ENCODE results near the gene PALD1.

- TF ChIP-seq, protein P1, sequence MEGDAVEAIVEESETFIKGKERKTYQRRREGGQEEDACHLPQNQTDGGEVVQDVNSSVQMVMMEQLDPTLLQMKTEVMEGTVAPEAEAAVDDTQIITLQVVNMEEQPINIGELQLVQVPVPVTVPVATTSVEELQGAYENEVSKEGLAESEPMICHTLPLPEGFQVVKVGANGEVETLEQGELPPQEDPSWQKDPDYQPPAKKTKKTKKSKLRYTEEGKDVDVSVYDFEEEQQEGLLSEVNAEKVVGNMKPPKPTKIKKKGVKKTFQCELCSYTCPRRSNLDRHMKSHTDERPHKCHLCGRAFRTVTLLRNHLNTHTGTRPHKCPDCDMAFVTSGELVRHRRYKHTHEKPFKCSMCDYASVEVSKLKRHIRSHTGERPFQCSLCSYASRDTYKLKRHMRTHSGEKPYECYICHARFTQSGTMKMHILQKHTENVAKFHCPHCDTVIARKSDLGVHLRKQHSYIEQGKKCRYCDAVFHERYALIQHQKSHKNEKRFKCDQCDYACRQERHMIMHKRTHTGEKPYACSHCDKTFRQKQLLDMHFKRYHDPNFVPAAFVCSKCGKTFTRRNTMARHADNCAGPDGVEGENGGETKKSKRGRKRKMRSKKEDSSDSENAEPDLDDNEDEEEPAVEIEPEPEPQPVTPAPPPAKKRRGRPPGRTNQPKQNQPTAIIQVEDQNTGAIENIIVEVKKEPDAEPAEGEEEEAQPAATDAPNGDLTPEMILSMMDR (conservative IDR thresholded peaks at IDR 0.05): no peak
- no peak for TF ChIP-seq ZFX (IDR thresholded peaks at IDR 0.05)
These were observed 65.3 kb downstream of the PALD1 start for GRCh38 chr10:70543911-70544310.
